ENCODE results near the gene TMEM253. TPM values are rescaled to one million over a fixed set of nuclear protein-coding genes. Genes with fewer than 3 reads are reported as not detected.

Gene TMEM253
- total and polyA plus RNA-seq, 9 of the 15 experiments (the other 6 are each of a cell fraction or from before 2014, with no cell fraction given), result 0.11 to 0.61 (median 0.26) TPM; not detected in 3

DNA sequence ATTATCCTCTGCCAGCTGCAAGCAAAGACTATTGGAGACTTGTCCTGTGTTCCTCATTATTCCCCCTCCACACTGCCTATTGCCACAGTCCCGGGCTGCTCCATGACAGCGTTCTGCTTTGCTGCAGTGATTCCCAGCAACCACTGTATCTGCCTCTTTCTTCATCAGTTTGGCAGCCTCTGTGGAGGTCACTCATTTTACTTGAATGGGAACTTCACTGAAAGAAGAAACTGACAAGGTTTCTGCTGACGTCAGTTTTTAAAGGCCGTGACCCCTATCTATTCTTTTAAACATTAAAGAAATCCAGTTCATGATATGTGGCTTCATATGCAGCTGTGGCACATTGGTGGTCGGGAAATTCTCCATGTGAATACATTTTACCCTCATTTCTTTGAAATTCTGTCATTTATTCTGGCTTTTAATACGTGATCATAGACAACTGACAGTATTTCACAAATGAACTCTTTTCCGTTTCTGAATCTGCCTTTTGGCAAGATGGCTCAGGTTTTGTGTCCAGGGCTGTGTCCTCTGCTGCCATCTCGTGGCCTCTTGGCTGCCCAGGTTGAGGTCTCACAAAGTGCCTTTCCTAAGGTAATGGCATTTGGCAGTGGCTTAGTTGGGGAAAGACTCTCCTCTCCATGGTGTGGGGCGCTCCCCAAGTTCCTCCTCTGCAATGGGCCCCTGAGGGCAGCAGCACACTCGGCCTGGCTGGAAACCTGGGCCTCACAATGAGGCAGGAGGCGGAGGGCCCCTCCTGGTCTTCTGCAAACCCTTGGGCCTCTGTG is 5.8 kb downstream of the TMEM253 start (continued):
- TF ChIP-seq MAFG (tag; conservative IDR thresholded peaks at IDR 0.05), result peak; percentile 54
- TF ChIP-seq, protein P1, sequence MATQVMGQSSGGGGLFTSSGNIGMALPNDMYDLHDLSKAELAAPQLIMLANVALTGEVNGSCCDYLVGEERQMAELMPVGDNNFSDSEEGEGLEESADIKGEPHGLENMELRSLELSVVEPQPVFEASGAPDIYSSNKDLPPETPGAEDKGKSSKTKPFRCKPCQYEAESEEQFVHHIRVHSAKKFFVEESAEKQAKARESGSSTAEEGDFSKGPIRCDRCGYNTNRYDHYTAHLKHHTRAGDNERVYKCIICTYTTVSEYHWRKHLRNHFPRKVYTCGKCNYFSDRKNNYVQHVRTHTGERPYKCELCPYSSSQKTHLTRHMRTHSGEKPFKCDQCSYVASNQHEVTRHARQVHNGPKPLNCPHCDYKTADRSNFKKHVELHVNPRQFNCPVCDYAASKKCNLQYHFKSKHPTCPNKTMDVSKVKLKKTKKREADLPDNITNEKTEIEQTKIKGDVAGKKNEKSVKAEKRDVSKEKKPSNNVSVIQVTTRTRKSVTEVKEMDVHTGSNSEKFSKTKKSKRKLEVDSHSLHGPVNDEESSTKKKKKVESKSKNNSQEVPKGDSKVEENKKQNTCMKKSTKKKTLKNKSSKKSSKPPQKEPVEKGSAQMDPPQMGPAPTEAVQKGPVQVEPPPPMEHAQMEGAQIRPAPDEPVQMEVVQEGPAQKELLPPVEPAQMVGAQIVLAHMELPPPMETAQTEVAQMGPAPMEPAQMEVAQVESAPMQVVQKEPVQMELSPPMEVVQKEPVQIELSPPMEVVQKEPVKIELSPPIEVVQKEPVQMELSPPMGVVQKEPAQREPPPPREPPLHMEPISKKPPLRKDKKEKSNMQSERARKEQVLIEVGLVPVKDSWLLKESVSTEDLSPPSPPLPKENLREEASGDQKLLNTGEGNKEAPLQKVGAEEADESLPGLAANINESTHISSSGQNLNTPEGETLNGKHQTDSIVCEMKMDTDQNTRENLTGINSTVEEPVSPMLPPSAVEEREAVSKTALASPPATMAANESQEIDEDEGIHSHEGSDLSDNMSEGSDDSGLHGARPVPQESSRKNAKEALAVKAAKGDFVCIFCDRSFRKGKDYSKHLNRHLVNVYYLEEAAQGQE (IDR thresholded peaks at IDR 0.05; ENCODE audit: borderline replicate concordance), result peak; percentile 59; the same call in 1 of the 2 replicates
- TF ChIP-seq, protein P1 (CRISPR knock-in tag; IDR thresholded peaks at IDR 0.05; ENCODE audit: low read depth), result no peak
- TF ChIP-seq, protein P2, sequence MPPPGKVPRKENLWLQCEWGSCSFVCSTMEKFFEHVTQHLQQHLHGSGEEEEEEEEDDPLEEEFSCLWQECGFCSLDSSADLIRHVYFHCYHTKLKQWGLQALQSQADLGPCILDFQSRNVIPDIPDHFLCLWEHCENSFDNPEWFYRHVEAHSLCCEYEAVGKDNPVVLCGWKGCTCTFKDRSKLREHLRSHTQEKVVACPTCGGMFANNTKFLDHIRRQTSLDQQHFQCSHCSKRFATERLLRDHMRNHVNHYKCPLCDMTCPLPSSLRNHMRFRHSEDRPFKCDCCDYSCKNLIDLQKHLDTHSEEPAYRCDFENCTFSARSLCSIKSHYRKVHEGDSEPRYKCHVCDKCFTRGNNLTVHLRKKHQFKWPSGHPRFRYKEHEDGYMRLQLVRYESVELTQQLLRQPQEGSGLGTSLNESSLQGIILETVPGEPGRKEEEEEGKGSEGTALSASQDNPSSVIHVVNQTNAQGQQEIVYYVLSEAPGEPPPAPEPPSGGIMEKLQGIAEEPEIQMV (tag; conservative IDR thresholded peaks at IDR 0.05; ENCODE audit: low read depth), result peak; percentile 61; the same call in 1 of the 2 replicates
- TF ChIP-seq NR2C2 (CRISPR knock-in tag; IDR thresholded peaks at IDR 0.05), result no peak
- TF ChIP-seq NR2C2 (tag; IDR thresholded peaks at IDR 0.05), result peak; percentile 61
- 0 out of 2 replicates have a peak, but pooled peaks have one; percentile 26 for TF ChIP-seq ZNF311 (CRISPR knock-in tag; IDR thresholded peaks at IDR 0.05)
- TF ChIP-seq TBP (optimal IDR thresholded peaks at IDR 0.05; ENCODE audit: low read depth, low read length), result peak; percentile 25
- no peak for TF ChIP-seq ZNF507 (tag; conservative IDR thresholded peaks at IDR 0.05)
- no peak for TF ChIP-seq POU5F1 (IDR thresholded peaks at IDR 0.05; ENCODE audit: borderline replicate concordance, low read depth, low read length, partially characterized antibody)
- peak; percentile 4; the same call in 1 of the 2 replicates for TF ChIP-seq CREM (IDR thresholded peaks at IDR 0.05; ENCODE audit: low read depth)
- peak; percentile 84 for TF ChIP-seq C11orf30 (IDR thresholded peaks at IDR 0.05; ENCODE audit: low read depth)
- TF ChIP-seq, protein P3, sequence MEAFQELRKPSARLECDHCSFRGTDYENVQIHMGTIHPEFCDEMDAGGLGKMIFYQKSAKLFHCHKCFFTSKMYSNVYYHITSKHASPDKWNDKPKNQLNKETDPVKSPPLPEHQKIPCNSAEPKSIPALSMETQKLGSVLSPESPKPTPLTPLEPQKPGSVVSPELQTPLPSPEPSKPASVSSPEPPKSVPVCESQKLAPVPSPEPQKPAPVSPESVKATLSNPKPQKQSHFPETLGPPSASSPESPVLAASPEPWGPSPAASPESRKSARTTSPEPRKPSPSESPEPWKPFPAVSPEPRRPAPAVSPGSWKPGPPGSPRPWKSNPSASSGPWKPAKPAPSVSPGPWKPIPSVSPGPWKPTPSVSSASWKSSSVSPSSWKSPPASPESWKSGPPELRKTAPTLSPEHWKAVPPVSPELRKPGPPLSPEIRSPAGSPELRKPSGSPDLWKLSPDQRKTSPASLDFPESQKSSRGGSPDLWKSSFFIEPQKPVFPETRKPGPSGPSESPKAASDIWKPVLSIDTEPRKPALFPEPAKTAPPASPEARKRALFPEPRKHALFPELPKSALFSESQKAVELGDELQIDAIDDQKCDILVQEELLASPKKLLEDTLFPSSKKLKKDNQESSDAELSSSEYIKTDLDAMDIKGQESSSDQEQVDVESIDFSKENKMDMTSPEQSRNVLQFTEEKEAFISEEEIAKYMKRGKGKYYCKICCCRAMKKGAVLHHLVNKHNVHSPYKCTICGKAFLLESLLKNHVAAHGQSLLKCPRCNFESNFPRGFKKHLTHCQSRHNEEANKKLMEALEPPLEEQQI (IDR thresholded peaks at IDR 0.05), result 0 out of 2 replicates have a peak, but pooled peaks have one; percentile 23

Measured in K562 (cell line).